Measurements from ENCODE around the gene COL23A1. TPM values are rescaled to one million over a fixed set of nuclear protein-coding genes. Genes with fewer than 3 reads are reported as not detected.
"Not testable (repeated sequence)": the region's sequence is repeated elsewhere in the genome, so short reads cannot be mapped to it uniquely, and the experiment has no call there.

The COL23A1 gene
- total and polyA plus RNA-seq, 2 donors: 0.87 to 0.90 TPM

- H3K4me3 ChIP-seq (ENCODE audit: low read depth, low read length): no peak overlapping the region
- H3K4me1 ChIP-seq (ENCODE audit: insufficient read depth): no peaks in the 10 kb centered on the region
- no peak overlapping the region for H3K27ac ChIP-seq (ENCODE audit: low read depth)
- 78% methylated on average over 3 of the region's 3 CpGs for WGBS
- peaks cover 11% of the 10 kb centered on the region for H3K36me3 ChIP-seq (ENCODE audit: insufficient read depth)
- no peak for DNase-seq (ENCODE audit: extremely low spot score)
Observed at GRCh38 chr5:178606269-178606668, 16.1 kb upstream of the COL23A1 start.

GRCh38 chr5:178605788-178606187 is 15.6 kb upstream of the COL23A1 start:
- no peak for DNase-seq (ENCODE audit: extremely low spot score)
- 73% methylated on average over 3 of the region's 3 CpGs for WGBS
- Histone ChIP-seq H3K4me1 (ENCODE audit: insufficient read depth) (no peaks in the 10 kb centered on the region), H3K36me3 (ENCODE audit: insufficient read depth) (peaks cover 11% of the 10 kb centered on the region), H3K4me3 (ENCODE audit: low read depth, low read length) (no peak overlapping the region), H3K27ac (ENCODE audit: low read depth) (no peak overlapping the region)

GRCh38 chr5:178602752-178603151 is 12.6 kb upstream of the COL23A1 start:
- DNase-seq (ENCODE audit: extremely low spot score): no peak
- H3K36me3 ChIP-seq (ENCODE audit: insufficient read depth): peaks cover 8% of the 10 kb centered on the region
- no peak overlapping the region for H3K27ac ChIP-seq (ENCODE audit: low read depth)
- WGBS: 42% methylated on average over 2 of the region's 2 CpGs
- no peaks in the 10 kb centered on the region for H3K4me1 ChIP-seq (ENCODE audit: insufficient read depth)
- H3K4me3 ChIP-seq (ENCODE audit: low read depth, low read length): no peak overlapping the region

- Histone ChIP-seq H3K4me1 (ENCODE audit: insufficient read depth) (no peaks in the 10 kb centered on the region), H3K4me3 (ENCODE audit: low read depth, low read length) (no peak overlapping the region), H3K36me3 (ENCODE audit: insufficient read depth) (no peaks in the 10 kb centered on the region), H3K27ac (ENCODE audit: low read depth) (no peak overlapping the region)
- WGBS: 95% methylated on average over 2 of the region's 2 CpGs
- DNase-seq (ENCODE audit: extremely low spot score): no peak
Observed at GRCh38 chr5:178595750-178596149, 5.6 kb upstream of the COL23A1 start.

- Histone ChIP-seq H3K36me3 (ENCODE audit: insufficient read depth) (no peaks in the 10 kb centered on the region), H3K4me1 (ENCODE audit: insufficient read depth) (no peaks in the 10 kb centered on the region), H3K4me3 (ENCODE audit: low read depth, low read length) (no peak overlapping the region), H3K27ac (ENCODE audit: low read depth) (no peak overlapping the region)
- DNase-seq (ENCODE audit: extremely low spot score): no peak
Observed at GRCh38 chr5:178595150-178595549, 5.0 kb upstream of the COL23A1 start.

GRCh38 chr5:178590924-178591423 is 781 bp upstream of the COL23A1 start:
- Histone ChIP-seq H3K4me3 (ENCODE audit: low read depth, low read length) (no peak overlapping the region), H3K36me3 (ENCODE audit: insufficient read depth) (no peaks in the 10 kb centered on the region), H3K4me1 (ENCODE audit: insufficient read depth) (no peaks in the 10 kb centered on the region), H3K27ac (ENCODE audit: low read depth) (no peak overlapping the region)
- no peak for DNase-seq (ENCODE audit: extremely low spot score)
- WGBS: 32% methylated on average over 9 of the region's 9 CpGs

- Histone ChIP-seq H3K4me3 (ENCODE audit: low read depth, low read length) (peak overlapping the region; percentile 34), H3K27ac (ENCODE audit: low read depth) (no peak overlapping the region), H3K36me3 (ENCODE audit: insufficient read depth) (no peaks in the 10 kb centered on the region), H3K4me1 (ENCODE audit: insufficient read depth) (no peaks in the 10 kb centered on the region)
- 16% methylated on average over 91 of the region's 91 CpGs for WGBS
- no peak for DNase-seq (ENCODE audit: extremely low spot score)
Observed at GRCh38 chr5:178589180-178590140, 733 bp downstream of the COL23A1 start.

- Histone ChIP-seq H3K36me3 (ENCODE audit: insufficient read depth) (no peaks in the 10 kb centered on the region), H3K4me1 (ENCODE audit: insufficient read depth) (no peaks in the 10 kb centered on the region), H3K4me3 (ENCODE audit: low read depth, low read length) (no peak overlapping the region), H3K27ac (ENCODE audit: low read depth) (no peak overlapping the region)
- no peak for DNase-seq (ENCODE audit: extremely low spot score)
- WGBS: 81% methylated on average over 8 of the region's 8 CpGs
Observed at GRCh38 chr5:178588769-178589168, 1.4 kb downstream of the COL23A1 start.

- Histone ChIP-seq H3K4me1 (ENCODE audit: insufficient read depth) (no peaks in the 10 kb centered on the region), H3K36me3 (ENCODE audit: insufficient read depth) (no peaks in the 10 kb centered on the region), H3K4me3 (ENCODE audit: low read depth, low read length) (no peak overlapping the region), H3K27ac (ENCODE audit: low read depth) (no peak overlapping the region)
- no peak for DNase-seq (ENCODE audit: extremely low spot score)
- WGBS: 55% methylated on average over 13 of the region's 13 CpGs
Observed at GRCh38 chr5:178587763-178588611, 2.2 kb downstream of the COL23A1 start.

GRCh38 chr5:178586396-178586795 is 3.8 kb downstream of the COL23A1 start:
- Histone ChIP-seq H3K4me1 (ENCODE audit: insufficient read depth) (no peaks in the 10 kb centered on the region), H3K36me3 (ENCODE audit: insufficient read depth) (no peaks in the 10 kb centered on the region), H3K27ac (ENCODE audit: low read depth) (no peak overlapping the region), H3K4me3 (ENCODE audit: low read depth, low read length) (no peak overlapping the region)
- no peak for DNase-seq (ENCODE audit: extremely low spot score)
- WGBS: 78% methylated on average over 2 of the region's 2 CpGs

GRCh38 chr5:178585421-178585820 is 4.8 kb downstream of the COL23A1 start:
- not testable (repeated sequence) for H3K27ac ChIP-seq (ENCODE audit: low read depth); H3K4me3 ChIP-seq (ENCODE audit: low read depth, low read length); H3K36me3 ChIP-seq (ENCODE audit: insufficient read depth); DNase-seq (ENCODE audit: extremely low spot score); H3K4me1 ChIP-seq (ENCODE audit: insufficient read depth)
- 87% methylated on average over 11 of the region's 11 CpGs for WGBS

GRCh38 chr5:178583279-178583678 is 6.9 kb downstream of the COL23A1 start:
- 86% methylated on average over 8 of the region's 8 CpGs for WGBS
- no peaks in the 10 kb centered on the region for H3K4me1 ChIP-seq (ENCODE audit: insufficient read depth)
- no peaks in the 10 kb centered on the region for H3K36me3 ChIP-seq (ENCODE audit: insufficient read depth)
- no peak overlapping the region for H3K27ac ChIP-seq (ENCODE audit: low read depth)
- DNase-seq (ENCODE audit: extremely low spot score): no peak
- no peak overlapping the region for H3K4me3 ChIP-seq (ENCODE audit: low read depth, low read length)

- no peak overlapping the region for H3K4me3 ChIP-seq (ENCODE audit: low read depth, low read length)
- no peaks in the 10 kb centered on the region for H3K36me3 ChIP-seq (ENCODE audit: insufficient read depth)
- no peak overlapping the region for H3K27ac ChIP-seq (ENCODE audit: low read depth)
- 92% methylated on average over 13 of the region's 13 CpGs for WGBS
- H3K4me1 ChIP-seq (ENCODE audit: insufficient read depth): no peaks in the 10 kb centered on the region
- no peak for DNase-seq (ENCODE audit: extremely low spot score)
Observed at GRCh38 chr5:178582291-178582690, 7.9 kb downstream of the COL23A1 start.
